ENCODE measurements around the gene POLD2.

Gene POLD2

DNA sequence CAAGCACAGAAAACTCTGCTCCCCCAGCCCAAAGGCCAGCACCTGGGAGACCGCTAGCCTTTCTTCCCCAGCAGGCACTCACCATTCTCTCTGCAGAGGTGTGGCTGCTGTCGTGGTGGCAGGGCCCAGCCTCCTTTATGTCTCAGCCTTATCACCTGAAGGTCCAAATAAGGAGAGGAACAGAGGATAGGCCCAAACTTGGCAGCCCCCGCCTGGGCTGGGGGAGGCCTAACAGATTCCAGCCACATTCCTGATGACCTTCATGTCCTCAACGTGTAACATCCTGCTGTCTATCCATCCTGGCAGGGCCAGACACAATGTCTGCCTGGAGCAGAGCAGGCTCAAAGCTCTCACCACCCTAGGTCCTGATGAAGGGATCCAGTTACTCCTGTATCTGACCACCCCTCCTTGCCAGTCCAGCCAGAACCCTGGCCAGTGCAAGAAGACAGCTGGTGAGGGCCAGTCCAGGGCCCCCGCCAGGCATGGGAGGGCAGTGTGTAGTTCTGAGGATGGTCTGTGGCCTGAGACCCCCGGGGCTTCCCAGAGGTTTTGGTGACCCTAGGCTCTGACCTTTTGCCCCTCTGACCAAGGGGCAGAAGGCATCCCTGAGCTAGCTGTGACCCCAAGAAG, 18.0 kb upstream of the POLD2 start, which contains the start of gene MYL7:
MYL7 (minus strand) TSS at position 112 of the 630 bp plus-strand sequence; CDS start at position 85, 27 bp downstream.
- FAIRE-seq = no peak
- TF ChIP-seq, protein P1, sequence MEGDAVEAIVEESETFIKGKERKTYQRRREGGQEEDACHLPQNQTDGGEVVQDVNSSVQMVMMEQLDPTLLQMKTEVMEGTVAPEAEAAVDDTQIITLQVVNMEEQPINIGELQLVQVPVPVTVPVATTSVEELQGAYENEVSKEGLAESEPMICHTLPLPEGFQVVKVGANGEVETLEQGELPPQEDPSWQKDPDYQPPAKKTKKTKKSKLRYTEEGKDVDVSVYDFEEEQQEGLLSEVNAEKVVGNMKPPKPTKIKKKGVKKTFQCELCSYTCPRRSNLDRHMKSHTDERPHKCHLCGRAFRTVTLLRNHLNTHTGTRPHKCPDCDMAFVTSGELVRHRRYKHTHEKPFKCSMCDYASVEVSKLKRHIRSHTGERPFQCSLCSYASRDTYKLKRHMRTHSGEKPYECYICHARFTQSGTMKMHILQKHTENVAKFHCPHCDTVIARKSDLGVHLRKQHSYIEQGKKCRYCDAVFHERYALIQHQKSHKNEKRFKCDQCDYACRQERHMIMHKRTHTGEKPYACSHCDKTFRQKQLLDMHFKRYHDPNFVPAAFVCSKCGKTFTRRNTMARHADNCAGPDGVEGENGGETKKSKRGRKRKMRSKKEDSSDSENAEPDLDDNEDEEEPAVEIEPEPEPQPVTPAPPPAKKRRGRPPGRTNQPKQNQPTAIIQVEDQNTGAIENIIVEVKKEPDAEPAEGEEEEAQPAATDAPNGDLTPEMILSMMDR (IDR thresholded peaks at IDR 0.05; ENCODE audit: insufficient read depth, missing control alignments) = no peak
- DNase-seq (ENCODE audit: insufficient read length, low spot score) = no peak

DNA sequence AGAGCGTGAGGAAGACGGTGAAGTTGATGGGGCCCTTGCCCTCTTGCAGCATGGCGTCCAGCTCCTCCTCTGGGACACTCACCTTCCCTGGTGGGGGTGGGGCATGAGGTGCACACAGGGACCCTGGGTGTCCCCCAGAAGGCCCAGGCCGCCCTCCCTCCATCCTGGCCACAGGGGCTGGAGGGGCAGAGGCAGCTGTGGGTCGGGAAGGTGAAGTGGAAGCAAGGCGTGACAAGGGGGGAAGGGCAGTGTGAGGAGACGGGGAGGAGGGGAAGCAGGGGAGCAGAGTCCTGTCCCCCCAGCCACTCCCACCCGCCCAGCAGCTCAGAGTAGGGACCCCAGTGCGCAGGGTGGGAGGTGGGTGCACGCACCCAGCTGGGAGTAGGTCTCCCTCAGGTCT, 17.0 kb upstream of the POLD2 start:
- TF ChIP-seq, protein P1 (IDR thresholded peaks at IDR 0.05; ENCODE audit: insufficient read depth, missing control alignments) = no peak
- FAIRE-seq = no peak

DNA sequence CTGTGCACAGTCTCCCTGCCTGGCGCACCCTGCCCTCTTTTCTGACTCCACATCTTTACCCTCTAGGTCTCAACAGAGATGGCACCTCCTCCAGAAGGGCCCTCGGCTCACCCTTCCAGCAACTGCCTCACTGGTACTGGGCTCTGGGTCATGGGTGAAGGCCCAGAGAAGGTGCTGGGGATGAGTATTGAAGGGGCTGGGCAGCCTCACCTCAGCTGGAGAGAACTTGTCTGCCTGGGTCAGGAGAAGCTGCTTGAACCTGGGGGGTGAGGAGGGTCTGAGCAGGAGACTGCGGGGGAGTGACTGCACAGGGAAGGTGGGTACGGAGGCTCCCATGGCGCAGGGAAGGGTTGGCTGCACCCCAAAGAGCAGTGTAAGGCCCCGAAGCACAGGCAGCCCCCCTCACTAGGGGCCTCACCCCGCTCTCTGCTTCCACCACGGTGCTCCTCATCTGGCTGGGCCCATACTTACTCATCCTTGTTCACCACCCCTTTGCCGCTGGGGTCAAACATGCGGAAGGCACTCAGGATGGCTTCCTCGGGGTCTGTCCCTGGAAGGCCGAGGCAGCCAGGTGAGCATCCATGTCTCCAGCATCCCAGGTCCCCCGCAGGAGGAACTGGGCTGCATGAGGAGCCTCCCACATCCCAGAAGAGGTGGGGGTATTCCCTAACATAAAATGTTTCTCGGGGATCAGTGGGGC, 16.1 kb upstream of the POLD2 start:
- FAIRE-seq (no peak), DNase-seq (ENCODE audit: insufficient read length, low spot score) (no peak)
- TF ChIP-seq, protein P1 (IDR thresholded peaks at IDR 0.05; ENCODE audit: insufficient read depth, missing control alignments) = no peak

More for the DNA sequence above, 17.0 kb upstream of the POLD2 start:
- no peak for DNase-seq (ENCODE audit: insufficient read length, low spot score)

DNA sequence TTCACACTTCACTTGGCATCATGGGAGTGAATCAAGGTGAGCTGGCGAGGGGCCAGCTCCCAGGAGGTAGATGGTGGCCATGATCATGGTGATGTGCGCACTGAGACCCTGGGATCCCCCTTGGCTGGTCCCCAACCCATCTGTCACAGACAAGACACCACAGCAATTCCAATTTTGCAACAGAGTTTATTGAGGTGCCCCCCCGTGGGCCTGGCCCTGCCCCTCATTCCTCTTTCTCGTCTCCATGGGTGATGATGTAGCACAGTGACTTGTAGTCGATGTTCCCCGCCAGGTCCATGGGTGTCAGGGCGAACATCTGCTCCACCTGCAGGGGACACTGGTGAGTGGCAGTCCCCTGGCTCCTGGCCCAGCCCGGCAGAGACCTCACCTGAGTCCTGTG, 15.3 kb upstream of the POLD2 start:
- DNase-seq (ENCODE audit: insufficient read length, low spot score) (no peak), FAIRE-seq (no peak)
- TF ChIP-seq, protein P1 (IDR thresholded peaks at IDR 0.05; ENCODE audit: insufficient read depth, missing control alignments) = no peak

DNA sequence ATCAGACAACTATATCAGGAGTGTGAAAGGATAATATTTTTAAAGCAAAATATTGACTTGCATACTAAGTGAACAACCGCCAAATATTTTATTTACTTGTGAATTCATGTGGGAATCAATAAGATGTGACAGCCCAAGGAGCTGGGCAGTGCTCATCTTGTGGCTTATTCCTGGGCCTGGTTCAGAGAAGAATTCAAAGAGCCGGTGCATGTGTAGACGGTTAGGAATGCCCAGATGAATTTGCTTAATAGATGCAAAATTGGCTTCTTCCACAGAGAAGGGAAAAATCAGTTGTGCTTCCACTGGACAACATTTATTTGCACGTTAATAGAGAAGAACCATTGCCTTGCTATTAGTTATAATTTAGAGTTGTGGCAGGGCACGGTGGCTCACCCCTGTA, 13.4 kb upstream of the POLD2 start:
- no peak for DNase-seq (ENCODE audit: insufficient read length, low spot score)
- TF ChIP-seq, protein P1 (IDR thresholded peaks at IDR 0.05; ENCODE audit: insufficient read depth, missing control alignments) = no peak
- FAIRE-seq = no peak

DNA sequence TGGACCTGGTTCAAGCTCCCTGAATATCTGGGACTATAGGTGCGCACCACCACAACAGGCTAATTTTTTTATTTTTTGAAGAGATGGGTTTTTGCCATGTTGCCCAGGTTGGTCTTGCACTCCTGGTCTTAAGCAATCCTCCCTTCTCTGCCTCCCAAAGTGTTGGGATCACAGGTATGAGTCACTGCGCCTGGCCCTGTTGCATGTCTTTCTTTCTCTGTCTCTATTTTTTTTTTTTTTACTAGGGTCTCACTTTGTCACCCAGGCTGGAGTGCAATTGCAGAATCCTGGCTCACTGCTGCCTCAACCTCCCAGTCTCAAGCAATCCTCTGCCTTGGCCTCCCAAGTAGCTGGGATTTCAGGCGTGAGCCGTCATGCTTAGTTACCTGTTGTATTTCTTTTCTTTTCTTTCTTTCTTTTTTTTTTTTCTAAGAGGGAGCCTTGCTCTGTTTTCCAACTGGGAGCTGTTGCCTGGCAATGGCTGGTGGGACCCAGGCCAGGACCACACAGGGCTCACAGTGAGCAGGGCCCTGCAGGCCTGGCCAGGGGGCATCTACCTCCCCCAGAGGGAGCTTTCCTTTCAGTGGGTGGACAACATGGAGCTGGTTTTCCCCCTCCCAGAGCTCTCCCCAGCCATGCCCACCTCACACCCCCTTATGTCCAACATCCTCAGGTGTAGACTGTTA, 11.7 kb upstream of the POLD2 start:
- DNase-seq (ENCODE audit: insufficient read length, low spot score) = no peak
- FAIRE-seq = no peak
- TF ChIP-seq, protein P1 (IDR thresholded peaks at IDR 0.05; ENCODE audit: insufficient read depth, missing control alignments) = no peak

Data from D721Med (cell line).